ENCODE data around the gene ALK. TPM values are rescaled to one million over a fixed set of nuclear protein-coding genes. Genes with fewer than 3 reads are reported as not detected.

Gene ALK
- total RNA-seq, 1 donor from 2014 or later = 0.08 TPM

DNA sequence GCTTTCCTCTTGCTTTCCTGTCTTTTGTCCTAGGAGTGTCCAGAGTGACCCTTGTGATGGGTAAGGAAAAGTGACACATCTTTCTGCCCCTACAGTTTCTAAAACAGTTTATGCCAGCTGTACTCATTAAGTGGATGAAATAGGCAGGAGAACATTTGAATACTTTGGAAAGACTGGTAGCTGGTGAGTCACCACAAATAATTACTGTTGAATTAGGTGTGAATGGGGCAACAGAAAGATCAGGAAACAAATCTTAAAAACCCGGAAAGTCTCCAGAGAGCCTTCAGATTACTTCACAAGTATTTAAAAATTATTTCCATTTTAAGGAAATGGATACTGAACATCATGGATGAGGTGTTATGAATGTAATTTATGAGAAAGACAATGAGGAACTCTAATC lies 527.7 kb downstream of the ALK start:
- intact Hi-C loops (cut with DNase I) = no loop called here
- ATAC-seq (no peak), DNase-seq (ENCODE audit: missing footprints) (no peak)

GRCh38 chr2:29392774-29393173 lies 528.6 kb downstream of the ALK start:
- ATAC-seq (no peak), DNase-seq (ENCODE audit: missing footprints) (no peak)
- intact Hi-C loops (cut with DNase I) = no loop called here

DNA sequence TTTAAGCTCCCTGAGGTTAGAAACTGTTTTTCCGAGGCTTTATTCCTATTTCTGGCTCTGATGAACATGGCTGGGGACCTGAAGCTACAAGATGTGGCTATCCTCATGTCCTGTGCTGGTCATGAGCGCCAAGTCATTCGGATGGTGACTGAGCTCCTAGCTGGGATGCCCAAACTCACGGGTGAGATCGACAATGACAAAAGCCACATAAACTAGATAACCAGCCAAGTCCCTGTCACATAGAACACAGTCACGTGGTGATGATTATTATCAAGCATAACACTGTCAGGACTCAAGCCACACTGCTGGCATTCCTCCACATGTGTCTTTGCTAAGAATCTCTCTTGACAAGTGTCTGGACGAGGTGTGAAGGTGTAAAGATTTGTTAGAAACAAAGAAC lies 531.2 kb downstream of the ALK start:
- no peak for ATAC-seq
- no peak for DNase-seq (ENCODE audit: missing footprints)
- intact Hi-C loops (cut with DNase I) = no loop called here

DNA sequence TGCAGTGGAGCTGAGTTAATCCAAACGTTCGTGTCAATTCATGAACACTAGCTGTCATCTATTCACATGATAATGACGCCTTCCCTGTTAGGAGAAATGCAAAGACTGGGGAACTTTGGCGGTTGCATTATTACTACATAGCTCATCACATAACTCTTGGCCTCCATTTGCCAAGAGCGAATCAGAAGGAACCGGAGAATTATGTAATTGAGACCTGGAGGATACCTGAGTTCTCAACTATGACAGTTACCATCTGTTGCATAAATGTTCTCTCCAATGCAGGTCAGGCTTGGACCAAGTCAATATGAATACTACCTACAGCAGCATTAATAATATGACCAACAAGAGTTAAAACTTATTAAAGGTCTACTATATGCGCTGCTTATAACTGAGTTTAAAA lies 531.7 kb downstream of the ALK start:
- no peak for DNase-seq (ENCODE audit: missing footprints)
- ATAC-seq = no peak
- intact Hi-C loops (cut with DNase I) = no loop called here

GRCh38 chr2:29388071-29388470 lies 533.3 kb downstream of the ALK start:
- ATAC-seq (peak; percentile 76), DNase-seq (ENCODE audit: missing footprints) (no peak)
- intact Hi-C loops (cut with DNase I) = no loop called here

DNA sequence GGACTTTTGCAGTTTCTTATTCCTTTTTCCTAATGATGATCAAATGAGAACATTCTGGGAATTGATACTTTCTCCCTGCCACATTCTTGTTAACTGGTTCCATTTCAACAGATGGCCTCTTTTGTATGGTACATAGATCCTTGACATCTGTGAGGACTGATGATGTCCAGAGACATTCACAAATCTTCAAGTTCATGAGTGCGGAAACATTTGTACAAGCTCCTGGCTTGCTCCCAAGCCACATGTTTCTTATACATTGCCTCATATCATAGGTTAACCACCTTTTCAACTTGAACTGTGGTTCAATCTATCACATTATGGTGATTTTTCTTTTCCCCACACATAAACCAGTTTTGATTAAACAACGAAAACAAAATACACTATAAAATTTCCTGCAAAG lies 538.9 kb downstream of the ALK start:
- DNase-seq (ENCODE audit: missing footprints) (no peak), ATAC-seq (no peak)
- intact Hi-C loops (cut with DNase I) = no loop called here

GRCh38 chr2:29377788-29378187 lies 543.6 kb downstream of the ALK start:
- no peak for DNase-seq (ENCODE audit: missing footprints)
- ATAC-seq = no peak
- intact Hi-C loops (cut with DNase I) = no loop called here

GRCh38 chr2:29376541-29376940 lies 544.8 kb downstream of the ALK start:
- DNase-seq (ENCODE audit: missing footprints) (no peak), ATAC-seq (no peak)
- intact Hi-C loops (cut with DNase I) = no loop called here

GRCh38 chr2:29375843-29376242 lies 545.5 kb downstream of the ALK start:
- no peak for ATAC-seq
- no peak for DNase-seq (ENCODE audit: missing footprints)
- intact Hi-C loops (cut with DNase I) = no loop called here

DNA sequence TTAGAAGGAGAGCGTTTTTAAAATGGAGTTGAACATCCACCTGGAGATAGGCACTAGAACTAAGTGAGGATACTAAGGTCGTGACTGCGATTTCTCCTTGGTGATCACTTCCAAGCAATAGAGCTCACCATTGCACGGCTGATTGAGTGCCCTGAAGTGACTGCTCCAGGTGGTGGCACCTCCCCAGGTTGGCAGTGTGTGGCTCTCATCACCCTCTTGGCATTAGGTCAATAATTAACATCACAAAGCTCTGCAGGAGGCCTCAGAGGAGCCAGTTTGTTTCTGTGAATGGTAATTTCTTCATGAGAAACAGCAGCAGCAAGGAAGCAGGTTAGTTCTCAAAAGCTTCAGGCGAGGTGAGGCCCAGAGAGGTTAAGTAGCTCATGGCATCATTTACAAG lies 546.6 kb downstream of the ALK start:
- intact Hi-C loops (cut with DNase I) = no loop called here

GRCh38 chr2:29373870-29374269 lies 547.5 kb downstream of the ALK start:
- intact Hi-C loops (cut with DNase I) = no loop called here
- ATAC-seq = no peak
- DNase-seq (ENCODE audit: missing footprints) = no peak

More for the DNA sequence above, 546.6 kb downstream of the ALK start:
- ATAC-seq (no peak), DNase-seq (ENCODE audit: missing footprints) (no peak)

GRCh38 chr2:29372185-29372584 lies 549.2 kb downstream of the ALK start:
- intact Hi-C loops (cut with DNase I) = no loop called here
- ATAC-seq = no peak
- DNase-seq (ENCODE audit: missing footprints) = no peak

GRCh38 chr2:29370581-29371125 lies 550.7 kb downstream of the ALK start:
- intact Hi-C loops (cut with DNase I) = no loop called here
- no peak for DNase-seq (ENCODE audit: missing footprints)

GRCh38 chr2:29370173-29370572 lies 551.2 kb downstream of the ALK start:
- ATAC-seq (no peak), DNase-seq (ENCODE audit: missing footprints) (no peak)
- intact Hi-C loops (cut with DNase I) = no loop called here

More at GRCh38 chr2:29370581-29371125, 550.7 kb downstream of the ALK start:
- ATAC-seq = no peak

- no peak for ATAC-seq
- no peak for DNase-seq (ENCODE audit: missing footprints)
- intact Hi-C loops (cut with DNase I) = no loop called here
Observed at GRCh38 chr2:29368659-29369040, 552.7 kb downstream of the ALK start.

DNA sequence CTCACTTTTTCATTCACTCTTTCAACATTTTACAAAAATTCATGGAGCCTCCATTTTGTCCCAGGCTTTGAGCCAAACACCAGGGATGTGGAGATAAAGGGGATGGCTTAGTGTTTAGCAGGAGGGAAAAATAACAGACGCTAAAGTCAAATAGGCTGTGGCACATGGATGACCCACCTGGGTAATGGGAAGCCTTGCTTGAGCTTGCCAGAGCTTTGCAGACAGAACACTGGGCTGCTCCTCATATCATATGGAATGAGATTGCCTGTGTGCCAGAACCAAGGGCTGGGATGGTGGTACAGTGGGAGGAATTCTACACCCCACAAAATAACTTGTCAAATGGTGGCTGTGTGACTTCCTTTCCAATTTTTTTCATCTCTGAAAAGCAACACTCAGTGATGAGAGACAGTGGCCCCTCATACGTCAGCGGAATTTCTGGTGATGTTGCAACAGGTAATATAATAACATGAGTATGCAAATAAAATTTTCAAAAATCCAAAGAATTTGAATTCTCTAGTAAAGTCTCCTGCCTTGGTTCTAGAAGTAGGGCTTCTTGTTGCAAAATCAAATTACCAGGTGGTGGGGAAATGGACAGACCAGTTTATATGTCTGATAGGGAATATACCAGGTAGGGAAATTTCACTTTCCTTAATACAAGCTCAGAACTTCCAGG lies 553.3 kb downstream of the ALK start:
- DNase-seq (ENCODE audit: missing footprints) (no peak), ATAC-seq (no peak)
- intact Hi-C loops (cut with DNase I) = no loop called here

- ATAC-seq (no peak), DNase-seq (ENCODE audit: missing footprints) (no peak)
- intact Hi-C loops (cut with DNase I) = no loop called here
Observed at GRCh38 chr2:29363111-29363510, 558.3 kb downstream of the ALK start.

DNA sequence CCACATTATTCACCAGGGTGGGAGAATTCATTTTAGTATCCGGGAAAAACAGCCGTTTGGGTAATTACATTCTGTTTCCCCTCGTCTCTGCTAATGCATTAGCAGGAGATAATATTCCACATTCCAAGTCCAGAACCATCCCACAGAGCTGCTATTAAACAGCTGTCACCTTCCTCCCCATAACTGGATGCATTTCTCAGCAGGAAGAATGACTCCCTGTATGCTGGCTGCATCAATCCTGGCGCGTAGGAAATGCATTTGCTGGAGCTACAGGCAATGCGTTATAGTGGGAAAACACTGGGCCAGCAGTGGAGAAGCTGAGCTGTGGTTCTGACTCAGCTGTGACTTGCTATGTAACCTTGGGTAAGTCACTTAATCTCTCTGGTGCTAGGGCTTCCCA lies 560.2 kb downstream of the ALK start:
- no peak for ATAC-seq
- intact Hi-C loops (cut with DNase I) = no loop called here
- DNase-seq (ENCODE audit: missing footprints) = no peak

DNA sequence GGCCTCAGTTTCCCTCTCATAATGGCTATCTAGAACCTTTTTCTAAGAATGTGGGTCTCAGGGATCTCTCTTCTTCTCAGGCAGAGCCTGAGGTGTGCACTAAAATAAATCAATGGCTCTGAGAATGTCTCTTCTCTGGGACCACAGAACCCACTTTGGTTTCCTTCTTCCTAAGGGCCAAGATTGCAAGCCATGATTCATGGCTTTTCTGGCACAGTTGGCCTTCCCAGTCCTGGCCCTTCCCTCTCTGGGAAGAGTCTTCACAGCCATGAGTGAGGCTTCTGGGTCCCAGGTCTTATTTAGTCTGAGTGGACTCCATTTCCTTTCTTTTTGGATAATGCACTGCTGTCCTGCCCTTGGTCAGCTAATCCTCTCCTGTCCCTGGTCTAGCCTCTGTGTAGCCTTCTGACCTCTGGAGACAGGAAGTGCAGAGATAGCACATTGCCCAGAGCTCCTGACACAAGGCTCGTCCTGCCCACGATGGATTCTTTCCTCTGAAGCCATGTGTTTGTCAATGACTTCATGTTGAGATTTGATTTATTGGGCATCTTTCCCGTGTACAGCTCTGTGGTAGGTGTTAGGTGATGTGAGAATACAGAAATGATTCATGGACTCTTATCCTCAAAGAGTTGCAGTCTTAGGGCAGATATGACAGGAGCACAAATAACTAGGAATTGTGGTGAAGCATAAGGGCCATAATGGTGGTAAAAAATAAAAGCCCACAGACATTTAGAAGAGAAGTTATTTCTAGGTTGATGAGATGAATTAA lies 561.2 kb downstream of the ALK start:
- ATAC-seq = peak; percentile 8
- intact Hi-C loops (cut with DNase I) = no loop called here

DNA sequence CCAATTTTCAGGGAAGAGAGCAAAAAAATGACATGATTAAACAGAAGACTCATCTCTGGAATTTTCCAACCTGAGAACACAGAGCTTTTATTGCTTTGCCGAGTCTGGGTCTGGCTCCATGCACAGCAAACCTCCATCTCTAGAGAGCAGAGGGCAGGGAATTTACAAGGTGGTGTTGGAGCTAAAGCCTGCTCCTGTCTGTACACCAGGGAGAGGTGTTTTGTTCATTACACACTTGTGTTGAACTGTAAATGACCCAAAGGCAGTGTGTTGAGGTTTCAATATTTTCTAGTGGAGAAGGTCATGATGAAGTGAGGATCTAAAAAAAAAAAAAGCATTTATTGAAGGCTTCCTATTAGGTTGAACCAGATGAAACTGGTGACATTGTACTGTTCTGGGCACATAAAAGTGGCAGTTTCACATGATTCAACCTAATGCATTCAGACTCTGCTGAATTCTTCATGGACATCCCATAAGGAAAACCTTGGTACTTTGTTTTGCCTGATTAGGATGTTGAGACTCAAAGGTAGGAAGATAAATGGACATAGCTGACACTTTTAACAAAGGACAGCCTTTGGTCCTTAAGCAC lies 567.9 kb downstream of the ALK start:
- DNase-seq (ENCODE audit: missing footprints) = no peak
- intact Hi-C loops (cut with DNase I) = no loop called here
- no peak for ATAC-seq

More for the DNA sequence above, 561.2 kb downstream of the ALK start:
- no peak for DNase-seq (ENCODE audit: missing footprints)

Data from Right ventricle myocardium inferior (tissue), 1 donor.